Fibroblast of skin of right quadriceps (primary cell): Measurements from ENCODE around the gene VPS72.
"Not testable (repeated sequence)": the region's sequence is repeated elsewhere in the genome, so short reads cannot be mapped to it uniquely, and the experiment has no call there.

ENCODE experiments used
- DNase-seq: peaks from one replicate; pipeline ENCODE4 v3.0.0-alpha.2; 2013

The VPS72 gene, protein sequence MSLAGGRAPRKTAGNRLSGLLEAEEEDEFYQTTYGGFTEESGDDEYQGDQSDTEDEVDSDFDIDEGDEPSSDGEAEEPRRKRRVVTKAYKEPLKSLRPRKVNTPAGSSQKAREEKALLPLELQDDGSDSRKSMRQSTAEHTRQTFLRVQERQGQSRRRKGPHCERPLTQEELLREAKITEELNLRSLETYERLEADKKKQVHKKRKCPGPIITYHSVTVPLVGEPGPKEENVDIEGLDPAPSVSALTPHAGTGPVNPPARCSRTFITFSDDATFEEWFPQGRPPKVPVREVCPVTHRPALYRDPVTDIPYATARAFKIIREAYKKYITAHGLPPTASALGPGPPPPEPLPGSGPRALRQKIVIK

DNA sequence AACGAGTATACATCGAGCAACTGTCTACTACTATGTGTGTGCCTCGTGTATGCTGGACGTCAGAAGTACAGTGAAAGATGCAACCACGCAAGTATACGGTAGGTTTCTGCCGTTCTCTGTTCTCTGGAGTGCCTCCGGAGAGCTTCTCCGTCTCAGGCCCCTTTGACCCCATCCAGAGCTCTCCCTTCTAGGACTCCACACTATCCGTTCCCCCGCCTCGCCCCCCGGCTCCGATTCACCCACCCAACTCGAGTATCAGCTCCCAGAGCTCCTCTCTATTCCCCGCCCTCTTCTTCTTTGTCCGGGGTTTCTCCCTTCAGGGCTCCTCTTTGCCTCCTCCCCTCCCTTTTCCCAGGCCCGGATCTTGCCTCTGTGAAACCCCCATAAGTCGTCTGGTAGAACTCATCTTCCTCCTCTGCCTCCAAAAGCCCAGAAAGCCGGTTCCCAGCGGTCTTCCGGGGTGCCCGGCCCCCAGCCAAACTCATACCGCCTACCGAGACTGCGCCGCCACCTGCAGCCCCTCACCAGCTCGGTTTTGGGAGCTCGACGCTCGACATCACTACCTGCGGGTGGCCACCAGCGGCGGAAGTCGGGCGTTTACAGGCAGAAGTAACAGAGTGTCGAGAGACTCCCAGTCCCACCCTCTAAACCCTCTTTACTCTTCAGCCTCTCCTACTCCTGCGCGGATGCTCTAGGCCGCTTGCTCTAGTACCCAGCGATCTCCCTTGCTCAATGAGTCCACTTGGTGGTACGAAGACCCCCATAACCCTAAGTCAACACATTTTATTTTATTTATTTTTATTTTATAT is at the start of gene VPS72:
VPS72 (minus strand) TSS at position 561 of the 809 bp plus-strand sequence; CDS start at position 485, 76 bp downstream.
- DNase-seq: peak; percentile 89

DNA sequence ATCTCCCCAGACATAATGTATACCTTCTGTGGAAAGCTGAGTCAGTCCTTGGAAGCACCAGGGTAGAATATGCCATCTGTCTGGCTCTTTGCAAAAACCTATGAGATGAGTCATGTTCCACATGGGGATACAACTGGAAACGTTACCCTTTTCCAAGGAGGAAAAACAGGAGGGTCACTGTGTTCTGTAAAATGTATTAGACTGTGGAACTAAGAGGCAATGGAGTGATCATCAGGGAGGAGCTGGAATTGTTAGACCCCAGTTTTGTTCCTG is 48.4 kb upstream of the VPS72 start:
- peak; percentile 92 for DNase-seq

DNA sequence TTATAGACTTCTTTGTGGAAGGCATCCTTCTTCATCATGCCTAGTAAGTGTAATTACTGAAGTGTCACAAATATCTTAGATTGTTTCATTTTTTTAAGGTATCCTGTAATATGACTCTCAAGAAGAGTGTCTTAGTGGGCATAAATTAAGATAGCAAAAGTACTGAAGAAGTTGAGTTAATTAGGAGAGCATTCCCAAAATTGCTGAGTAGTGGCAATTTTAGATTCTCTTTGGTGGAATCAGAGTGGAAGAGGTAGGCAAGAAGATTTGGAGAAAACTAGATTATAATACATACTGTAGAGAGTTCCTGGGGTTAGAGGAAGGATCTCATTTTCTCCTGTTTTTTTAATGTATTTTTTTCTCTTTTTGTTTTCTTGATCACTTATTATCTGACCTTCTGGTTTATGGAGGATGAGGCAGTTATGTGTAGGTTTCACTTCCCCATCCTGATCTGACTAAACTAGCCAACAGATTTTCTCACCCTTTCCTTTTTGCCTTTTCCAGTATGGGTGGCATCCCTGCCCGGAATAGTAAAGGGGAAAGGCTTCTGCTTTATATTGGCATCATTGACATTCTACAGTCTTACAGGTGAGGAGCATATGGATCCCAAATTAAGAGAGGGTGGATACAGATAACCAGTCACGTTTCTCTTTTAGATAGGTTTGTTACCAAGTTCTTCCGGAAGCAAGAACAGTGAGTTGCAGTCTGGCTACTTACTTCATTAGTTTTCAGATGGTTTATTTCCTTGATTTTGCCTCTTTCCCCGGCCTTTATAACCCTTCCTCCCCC is 47.9 kb upstream of the VPS72 start:
- DNase-seq: no peak

DNA sequence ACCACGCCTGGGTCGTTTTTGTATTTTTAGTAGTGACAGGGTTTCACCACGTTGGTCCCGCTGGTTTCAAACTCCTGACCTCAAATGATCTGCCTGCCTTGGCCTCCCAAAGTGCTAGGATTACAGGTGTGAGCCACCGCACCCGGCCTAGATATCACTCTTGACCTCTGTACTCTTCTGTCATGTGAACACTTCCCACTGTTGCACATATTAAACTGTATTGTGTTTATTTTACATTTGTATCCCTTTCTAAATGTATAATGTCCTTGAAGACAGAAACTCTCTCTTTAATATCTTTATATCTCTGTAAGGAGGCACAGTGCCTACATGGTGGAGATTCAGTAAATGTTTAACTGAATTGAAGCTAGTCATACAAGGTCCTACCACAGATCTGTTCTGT is 45.2 kb upstream of the VPS72 start:
- DNase-seq: no peak

DNA sequence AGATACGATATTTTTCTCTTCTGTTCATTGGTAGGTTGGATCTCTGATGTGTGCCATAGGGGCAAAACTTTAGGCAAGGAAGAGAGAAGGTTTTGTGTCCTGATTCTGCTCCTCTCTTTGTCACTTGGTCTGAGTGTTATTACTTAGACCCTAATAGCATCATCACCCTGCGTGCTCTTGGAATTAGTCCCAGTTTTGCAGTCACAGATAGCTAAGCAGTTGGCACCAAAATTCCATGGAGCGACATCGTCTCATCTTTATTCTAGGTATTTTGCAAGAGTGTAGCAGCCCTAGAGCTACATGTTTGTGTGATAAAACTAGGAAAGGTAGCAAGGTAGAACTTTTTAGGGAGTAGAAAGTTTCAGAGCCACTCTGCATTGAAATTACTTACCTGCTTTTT is 32.1 kb upstream of the VPS72 start:
- peak; percentile 16 for DNase-seq

DNA sequence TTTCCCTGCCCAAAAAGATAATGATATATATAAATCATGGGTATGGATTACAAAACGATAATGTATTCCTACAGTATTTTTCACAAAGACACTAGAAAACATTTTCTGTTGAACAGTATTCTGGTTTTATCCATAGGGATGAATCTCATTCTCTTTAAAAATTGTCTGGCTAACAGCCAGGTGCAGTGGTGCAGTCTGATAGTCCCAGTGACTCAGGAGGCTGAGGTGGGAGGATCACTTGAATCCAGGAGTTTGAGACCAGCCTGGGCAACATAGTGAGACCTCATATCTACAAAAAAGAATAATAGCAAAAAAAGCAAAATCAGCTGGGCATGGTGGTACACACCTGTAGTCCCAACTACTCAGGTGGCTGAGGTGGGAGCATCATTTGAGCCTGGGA is 31.6 kb upstream of the VPS72 start:
- no peak for DNase-seq

DNA sequence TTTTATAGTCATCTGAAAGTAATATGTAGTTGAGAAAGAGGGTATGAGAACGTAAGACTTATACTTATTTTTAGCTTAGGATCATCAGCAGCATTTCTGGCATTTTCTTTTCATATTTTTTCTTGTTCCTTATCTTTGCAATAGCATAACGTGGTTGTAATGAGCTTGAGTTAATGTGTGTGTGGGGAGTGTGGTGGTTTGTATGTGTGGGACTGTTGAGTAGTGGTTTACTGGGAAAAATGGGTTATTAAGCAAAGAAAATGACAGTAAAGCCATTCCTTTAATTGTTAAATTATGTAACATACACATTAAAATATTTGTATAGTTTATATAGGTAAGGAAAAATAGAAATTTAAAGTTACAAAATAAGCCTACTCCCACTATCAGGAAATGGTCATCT is 23.6 kb upstream of the VPS72 start:
- no peak for DNase-seq

DNA sequence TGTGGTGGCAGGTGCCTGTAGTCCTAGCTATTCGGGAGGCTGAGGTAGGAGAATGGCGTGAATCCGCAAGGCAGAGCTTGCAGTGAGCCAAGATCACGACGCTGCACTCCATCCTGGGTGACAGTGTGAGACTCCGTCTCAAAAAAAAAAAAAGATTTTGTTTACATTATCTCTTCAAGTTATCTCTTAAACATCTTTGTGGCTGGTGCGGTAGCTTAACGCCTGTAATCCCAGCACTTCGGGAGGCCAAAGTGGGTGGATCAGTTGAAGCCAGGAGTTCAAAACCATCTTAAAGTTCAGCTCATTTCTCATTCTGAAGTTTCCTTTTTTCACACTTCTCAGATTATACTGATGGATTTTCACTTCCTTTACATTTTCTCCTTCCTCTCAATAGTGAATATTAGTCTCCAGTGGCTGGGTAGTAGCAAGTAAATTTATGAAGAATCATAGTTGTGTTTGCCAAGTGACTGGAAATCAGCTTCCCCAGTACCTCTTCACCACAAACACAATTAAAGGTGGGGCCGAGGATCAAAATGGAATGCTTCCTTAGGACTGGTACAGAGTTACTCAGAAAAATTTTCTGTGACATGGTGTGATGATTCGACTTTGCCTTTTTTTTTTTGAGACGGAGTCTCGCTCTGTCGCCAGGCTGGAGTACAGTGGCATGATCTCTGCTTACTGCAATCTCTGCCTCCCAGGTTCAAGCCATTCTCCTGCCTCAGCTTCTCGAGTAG is 22.1 kb upstream of the VPS72 start:
- DNase-seq: no peak

DNA sequence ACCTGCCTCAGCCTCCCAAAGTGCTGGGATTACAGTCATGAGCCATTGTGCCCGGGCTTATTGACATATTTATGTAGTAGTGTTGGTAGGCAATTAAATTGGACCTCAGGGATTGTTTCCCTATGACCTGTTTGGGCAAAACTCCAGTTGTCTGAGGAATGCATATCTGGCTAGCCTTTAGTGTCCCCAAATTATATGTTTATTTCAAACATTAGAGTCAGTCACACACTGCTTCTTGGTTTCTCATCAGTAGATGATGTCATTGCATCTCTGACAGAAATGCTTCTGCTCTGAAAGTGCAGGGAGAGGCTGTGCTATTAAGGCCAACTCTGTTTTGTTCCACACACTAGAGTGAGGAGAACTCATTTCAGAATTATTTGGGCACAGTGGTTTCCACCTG is 20.8 kb upstream of the VPS72 start:
- no peak for DNase-seq

DNA sequence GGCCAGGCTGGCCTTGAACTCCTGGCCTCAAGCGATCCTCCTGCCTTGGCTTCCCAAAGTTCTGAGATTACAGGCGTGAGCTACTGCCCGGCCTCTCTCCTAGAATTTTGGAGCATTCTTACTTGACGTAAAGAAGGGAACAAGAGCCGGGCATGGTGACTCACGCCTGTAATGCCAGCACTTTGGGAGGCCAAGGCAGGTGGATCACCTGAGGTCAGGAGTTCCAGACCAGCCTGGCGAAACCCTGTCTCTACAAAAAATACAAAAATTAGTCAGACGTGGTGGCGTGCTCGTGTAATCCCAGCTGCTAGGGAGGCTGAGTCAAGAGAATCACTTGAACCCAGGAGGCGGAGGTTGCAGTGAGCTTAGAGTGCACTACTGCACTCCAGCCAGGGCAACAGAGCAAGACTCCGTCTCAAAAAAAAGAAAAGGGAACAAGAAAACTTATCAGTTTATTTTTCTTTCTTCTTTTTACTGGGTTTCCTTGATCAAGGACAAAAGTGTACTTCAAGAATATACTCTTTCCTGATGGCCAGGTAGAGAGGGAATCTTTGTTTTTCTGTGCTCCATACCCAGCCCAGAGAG is 15.5 kb upstream of the VPS72 start:
- DNase-seq: not testable (repeated sequence)

DNA sequence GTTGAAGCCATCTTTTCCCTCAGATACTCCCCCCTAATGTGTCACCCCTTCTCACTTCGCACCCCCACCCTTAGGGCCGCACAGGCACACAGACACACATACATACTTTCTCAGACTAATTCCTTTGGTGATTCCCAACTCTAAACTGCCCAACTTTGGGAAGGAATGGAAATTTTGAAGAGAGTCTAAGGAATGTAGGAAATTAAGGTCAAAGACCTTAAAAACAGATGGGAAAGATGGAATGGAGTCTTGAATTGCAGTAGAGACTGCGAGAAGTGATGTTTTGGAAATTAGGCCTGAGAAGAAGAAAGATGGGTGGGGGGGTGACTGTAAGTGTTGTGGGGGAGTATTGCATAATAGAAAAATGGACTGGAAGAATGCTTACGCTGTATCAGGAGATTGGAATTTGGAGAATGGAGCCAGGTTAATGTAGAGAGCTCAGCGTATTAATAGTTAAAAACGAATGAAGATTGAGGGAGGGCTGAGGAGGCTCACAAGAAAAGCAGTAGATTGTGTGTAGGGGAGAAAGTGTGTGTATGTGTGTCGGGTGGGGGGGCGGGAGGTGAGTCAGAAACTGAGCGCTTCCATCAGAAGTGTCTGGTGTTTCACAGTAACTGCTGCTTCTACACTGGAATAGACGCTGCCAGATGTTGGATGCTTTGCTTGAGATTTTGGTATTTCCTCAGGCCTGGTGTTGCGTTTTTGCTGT is 10.0 kb upstream of the VPS72 start:
- peak; percentile 95 for DNase-seq

DNA sequence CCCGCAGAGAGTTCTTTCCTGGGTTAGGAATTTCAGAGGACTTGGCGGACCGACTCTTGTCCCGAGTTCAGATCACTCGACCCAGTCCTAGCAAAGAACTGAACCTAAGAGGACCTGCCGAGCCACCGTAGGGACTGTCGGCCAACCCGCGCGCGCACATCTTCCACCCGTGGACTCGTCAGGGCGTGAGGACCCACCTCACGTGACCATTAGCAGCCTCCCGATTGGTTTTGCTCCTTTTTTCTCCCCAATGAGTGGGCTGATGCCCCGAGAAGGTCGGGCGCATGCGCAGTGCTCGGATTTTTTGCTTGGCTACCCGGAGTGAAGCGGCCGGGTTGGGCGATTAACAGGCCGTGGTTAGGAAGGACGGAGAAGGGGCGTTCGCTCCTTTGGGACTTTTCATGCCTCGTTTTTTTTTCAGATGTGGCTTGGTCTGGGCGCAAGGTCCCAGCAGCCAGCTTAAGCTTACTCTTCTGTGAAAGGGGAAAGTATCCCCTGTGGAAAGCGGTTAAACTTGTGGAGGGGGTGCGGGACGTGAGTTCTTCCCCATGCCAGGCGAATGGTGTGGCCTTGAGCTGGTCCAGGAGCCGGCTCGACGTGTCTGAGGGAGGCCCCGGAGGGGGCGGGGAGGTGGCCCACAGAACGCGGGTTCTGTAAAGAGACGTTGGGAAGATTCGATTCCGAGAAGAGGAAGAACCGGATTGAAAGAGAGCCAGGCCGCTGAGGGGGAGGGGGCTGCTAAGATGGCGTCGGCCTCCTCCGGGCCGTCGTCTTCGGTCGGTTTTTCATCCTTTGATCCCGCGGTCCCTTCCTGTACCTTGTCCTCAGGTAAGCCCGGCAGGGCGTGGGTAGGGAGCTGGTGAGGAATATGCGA is 8.5 kb upstream of the VPS72 start, which contains the start of gene PIP5K1A:
PIP5K1A (plus strand) TSS at position 299 of the 874 bp plus-strand sequence; CDS start at position 744, 445 bp downstream.
- peak; percentile 98 for DNase-seq

DNA sequence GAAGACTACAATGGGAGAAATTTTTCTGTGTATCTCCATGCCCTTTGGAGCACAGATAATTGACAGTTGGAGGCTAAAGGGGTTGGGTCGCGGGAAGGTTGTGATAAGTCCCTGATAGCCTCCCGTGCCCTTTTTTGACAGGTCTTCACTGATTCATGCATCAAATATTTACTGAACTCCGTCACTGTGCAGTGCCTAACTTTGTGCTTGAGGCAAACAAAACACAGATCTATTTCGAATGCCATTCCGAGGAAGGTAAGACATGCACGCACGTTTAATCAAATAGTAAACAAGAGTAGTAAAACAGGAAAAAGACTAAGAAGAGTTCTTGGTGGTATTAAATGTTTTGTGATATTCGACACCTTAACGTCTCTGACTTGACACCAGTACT is 7.9 kb upstream of the VPS72 start:
- no peak for DNase-seq

DNA sequence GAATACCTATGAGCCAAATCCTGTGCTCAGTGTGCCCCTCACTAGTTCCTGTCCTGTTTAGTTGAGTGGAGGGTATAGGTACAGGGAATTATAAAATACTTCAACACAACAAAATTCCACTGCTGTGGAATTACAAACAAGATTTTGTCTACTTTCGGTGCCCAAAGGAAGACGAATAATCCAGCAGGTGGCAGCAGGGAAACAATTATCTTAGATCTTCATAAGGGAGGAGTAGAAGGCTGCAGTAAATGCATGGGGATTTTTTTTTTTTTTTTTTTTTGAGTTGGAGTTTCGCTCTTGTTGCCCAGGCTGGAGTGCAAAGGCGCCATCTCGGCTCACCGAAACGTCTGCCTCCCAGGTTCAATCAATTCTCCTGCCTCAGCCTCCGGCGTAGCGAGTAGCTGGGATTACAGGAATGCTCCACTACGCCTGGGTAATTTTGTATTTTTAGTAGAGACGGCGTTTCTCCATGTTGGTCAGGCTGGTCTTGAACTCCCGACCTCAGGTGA is 6.3 kb upstream of the VPS72 start:
- DNase-seq: peak; percentile 88

DNA sequence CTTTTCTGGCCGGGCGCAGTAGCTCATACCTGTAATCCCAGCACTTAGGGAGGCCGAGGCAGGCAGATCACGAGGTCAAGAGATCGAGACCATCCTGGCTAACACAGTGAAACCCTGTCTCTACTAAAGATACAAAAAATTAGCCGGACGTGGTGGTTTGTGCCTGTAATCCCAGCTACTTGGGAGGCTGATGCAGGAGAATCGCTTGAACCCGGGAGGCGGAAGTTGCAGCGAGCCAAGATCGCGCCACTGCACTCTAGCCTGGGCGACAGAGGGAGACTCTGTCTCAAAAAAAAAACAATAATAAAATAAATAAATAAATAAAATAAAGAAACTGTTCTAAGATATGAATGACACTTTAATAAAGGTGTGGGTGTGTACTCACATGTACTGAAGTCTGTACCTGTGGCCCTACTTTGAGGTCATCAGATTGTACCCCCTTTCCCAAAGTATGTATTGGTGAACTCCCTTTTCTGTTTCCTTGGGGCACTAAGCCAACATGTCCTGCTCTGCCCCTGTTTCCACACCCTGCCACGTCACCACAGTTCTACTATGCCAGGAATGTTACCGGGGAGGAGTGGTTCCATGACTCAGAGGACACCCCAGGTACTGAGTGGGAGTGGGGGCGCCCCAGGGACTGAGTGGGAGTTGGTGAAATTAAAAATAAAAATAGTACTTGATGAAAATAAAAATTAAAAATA is 5.0 kb upstream of the VPS72 start:
- DNase-seq: peak; percentile 90

DNA sequence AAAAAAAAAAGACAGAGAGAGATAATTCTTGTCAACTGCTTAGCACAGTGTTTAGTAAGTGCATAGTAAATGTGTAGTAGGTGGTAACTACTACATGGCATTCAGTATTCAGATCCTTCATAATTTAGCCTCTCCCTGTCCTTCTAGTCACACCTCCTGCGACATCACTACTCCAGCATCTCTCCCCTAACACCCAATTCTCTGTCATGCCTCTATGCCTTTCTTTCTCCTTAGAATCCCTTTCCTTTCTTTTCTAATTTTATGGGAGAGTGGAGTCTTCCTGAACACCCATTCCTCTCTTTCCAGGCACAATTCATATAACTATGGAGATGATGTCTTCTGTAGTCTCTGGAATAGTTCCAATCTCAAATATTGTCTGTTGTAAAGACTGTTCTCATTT is 3.9 kb upstream of the VPS72 start:
- DNase-seq: no peak

DNA sequence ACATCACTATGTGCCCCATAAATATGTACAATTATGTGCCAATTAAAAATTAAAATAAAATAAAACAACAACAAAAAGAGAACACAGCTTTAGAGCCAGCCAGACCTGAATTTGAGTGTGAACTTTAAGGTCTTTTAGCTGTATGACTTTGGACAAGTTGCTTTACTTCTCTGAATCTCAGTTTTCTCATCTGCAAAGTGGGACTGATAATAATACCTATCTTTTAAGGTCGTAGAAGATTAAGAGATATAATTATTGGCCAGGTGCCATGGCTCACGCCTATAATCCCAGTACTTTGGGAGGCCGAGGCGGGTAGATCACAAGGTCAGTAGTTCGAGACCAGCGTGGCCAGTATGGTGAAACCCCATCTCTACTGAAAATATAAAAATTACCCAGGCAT is 3.3 kb upstream of the VPS72 start:
- DNase-seq: no peak

DNA sequence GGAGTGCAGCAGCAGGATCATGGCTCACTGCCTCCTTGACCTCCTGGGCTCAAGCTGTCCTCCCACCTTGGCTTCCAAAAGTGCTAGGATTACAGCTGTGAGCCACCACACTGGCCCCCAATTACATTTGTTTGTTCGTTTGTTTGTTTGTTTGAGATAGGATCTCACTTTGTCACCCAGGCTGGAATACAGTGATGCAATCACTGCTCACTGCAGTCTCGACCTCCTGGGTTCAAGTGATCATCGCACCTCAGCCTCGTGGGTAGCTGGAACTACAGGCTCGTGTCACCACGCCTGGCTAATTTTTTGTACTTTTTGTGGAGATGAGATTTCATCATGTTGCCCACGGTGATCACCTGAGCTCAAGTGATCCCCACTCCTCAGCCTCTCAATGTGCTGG is 2.0 kb upstream of the VPS72 start:
- DNase-seq: no peak

DNA sequence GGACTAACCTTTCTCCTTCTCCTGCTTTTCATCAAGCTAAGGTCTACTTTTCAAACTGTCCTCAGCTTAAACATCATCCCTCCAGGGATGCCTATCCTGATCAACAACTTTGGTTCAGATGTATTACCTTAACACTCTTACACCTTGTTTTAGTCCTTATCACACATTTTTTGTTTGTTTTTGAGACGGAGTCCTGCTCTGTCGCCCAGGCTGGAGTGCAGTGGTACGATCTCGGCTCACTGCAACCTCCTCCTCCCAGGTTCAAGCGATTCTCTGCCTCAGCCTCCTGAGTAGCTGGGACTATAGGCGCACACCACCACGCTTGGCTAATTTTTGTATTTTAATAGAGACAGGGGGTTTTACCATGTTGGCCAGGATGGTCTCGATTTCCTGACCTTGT is 1.3 kb downstream of the VPS72 start:
- not testable (repeated sequence) for DNase-seq

DNA sequence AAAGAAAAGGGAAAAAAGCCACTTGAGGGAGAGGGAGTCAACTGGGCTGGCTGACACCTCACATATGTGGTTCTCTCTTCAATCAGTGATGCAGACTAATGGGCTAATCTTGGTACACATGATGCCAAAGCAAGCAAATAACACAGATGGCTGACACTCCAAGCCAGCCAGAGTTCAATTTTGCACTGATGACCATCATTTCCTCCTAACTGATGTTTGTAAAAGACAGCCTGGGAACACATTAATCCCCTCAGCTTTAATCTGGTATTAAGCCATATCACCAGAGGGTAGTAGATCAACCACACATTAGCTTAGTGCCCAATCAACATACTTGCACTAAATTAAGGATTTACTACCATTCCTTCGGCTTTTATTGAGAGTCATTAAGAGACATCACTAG is 2.8 kb downstream of the VPS72 start:
- no peak for DNase-seq
